ENCODE measurements around the gene NFKBIB. TPM values are rescaled to one million over a fixed set of nuclear protein-coding genes. Genes with fewer than 3 reads are reported as not detected.
A peak's percentile ranks its signal among the peaks of the same experiment; 100 is the strongest.

Gene NFKBIB
- total RNA-seq, 1 donor from 2014 or later, result 6.3 TPM

GRCh38 chr19:38949580-38950367 is 50.0 kb downstream of the NFKBIB start:
- Histone ChIP-seq H3K9me3 (no peaks in the 10 kb centered on the region), H3K36me3 (peaks cover 0 to 19% of the 10 kb centered on the region in 2 donors), H3K4me1 (peaks cover 4 to 6% of the 10 kb centered on the region in 2 donors), H3K4me3 (peak overlapping the region; percentile 30 to 55), H3K27ac (no peak overlapping the region), H3K27me3 (no peaks in the 10 kb centered on the region)
- TF ChIP-seq, protein P1, sequence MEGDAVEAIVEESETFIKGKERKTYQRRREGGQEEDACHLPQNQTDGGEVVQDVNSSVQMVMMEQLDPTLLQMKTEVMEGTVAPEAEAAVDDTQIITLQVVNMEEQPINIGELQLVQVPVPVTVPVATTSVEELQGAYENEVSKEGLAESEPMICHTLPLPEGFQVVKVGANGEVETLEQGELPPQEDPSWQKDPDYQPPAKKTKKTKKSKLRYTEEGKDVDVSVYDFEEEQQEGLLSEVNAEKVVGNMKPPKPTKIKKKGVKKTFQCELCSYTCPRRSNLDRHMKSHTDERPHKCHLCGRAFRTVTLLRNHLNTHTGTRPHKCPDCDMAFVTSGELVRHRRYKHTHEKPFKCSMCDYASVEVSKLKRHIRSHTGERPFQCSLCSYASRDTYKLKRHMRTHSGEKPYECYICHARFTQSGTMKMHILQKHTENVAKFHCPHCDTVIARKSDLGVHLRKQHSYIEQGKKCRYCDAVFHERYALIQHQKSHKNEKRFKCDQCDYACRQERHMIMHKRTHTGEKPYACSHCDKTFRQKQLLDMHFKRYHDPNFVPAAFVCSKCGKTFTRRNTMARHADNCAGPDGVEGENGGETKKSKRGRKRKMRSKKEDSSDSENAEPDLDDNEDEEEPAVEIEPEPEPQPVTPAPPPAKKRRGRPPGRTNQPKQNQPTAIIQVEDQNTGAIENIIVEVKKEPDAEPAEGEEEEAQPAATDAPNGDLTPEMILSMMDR (IDR thresholded peaks at IDR 0.05), result no peak
- peak; percentile 42 to 82 for DNase-seq (ENCODE audit: low spot score in 2 of 2)
- intact Hi-C loops (cut with DNase I), result no loop called here

DNA sequence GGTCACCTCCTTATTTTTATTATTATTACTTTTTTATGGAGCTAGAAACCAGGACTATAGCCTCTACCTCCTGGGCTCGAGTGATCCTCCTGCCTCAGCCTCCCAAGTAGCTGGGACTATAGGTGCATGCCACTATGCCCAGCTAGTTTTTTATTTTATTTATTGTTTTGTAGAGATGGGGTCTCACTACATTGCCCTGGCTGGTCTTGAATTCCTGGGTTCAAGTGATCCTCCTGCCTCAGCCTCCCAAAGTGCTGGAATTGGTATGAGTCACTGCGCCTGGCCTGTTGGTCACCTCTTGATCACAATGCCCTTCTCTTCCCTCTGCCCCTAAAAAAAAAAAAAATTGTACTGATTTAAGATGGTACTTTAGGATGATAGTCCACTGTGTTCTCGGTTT is 51.4 kb downstream of the NFKBIB start:
- H3K9me3 ChIP-seq, result no peaks in the 10 kb centered on the region
- no peak overlapping the region for H3K27ac ChIP-seq
- no peaks in the 10 kb centered on the region for H3K27me3 ChIP-seq
- intact Hi-C loops (cut with DNase I), result no loop called here
- DNase-seq (ENCODE audit: low spot score in 2 of 2), result no peak
- H3K4me1 ChIP-seq, result peaks cover 4 to 6% of the 10 kb centered on the region in 2 donors
- H3K36me3 ChIP-seq, result peaks cover 0 to 11% of the 10 kb centered on the region in 2 donors
- H3K4me3 ChIP-seq, result no peak overlapping the region
- TF ChIP-seq, protein P1 (IDR thresholded peaks at IDR 0.05), result no peak

DNA sequence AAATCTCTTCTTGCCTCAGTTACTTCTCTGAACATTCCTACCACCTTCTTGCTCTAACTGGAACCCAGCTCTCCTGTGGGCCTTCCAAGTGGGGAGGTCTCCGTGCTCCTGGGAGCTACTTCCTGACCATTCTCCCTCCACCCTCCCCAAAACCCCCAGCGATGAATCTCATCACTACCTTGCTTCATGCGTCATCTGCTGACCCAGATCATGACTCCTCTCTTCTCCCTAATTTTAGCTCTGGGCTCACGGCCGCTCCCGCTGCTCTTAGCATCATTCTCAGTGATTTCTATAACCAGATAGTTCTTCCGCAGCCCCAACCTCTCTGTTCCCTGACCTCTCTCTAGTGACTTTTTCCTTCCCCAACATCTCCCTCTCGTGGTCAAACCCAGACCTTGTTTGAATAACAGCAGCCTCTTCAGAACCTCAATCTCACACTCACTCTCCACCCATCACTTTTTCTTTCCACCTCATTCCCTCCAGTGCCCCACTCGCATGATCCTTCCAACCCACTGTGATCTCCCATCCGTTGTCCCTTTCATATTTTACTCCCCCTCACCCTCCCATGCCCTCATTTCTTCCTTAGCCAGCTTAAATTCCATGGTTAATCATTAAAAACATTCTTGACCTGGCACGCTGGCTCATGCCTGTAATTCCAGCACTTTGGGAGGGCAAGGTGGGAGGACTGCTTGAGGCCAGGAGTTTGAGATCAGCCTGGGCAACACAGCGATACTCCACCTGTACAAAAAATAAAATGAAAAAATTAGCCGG is 52.8 kb downstream of the NFKBIB start:
- intact Hi-C loops (cut with DNase I), result no loop called here
- H3K4me1 ChIP-seq, result peaks cover 4 to 6% of the 10 kb centered on the region in 2 donors
- TF ChIP-seq, protein P1 (IDR thresholded peaks at IDR 0.05), result no peak
- H3K4me3 ChIP-seq, result no peak overlapping the region
- peaks cover 0 to 11% of the 10 kb centered on the region in 2 donors for H3K36me3 ChIP-seq
- no peaks in the 10 kb centered on the region for H3K9me3 ChIP-seq
- no peak overlapping the region for H3K27ac ChIP-seq
- no peaks in the 10 kb centered on the region for H3K27me3 ChIP-seq
- DNase-seq (ENCODE audit: low spot score in 2 of 2), result no peak

GRCh38 chr19:38953677-38954076 is 53.9 kb downstream of the NFKBIB start:
- H3K27ac ChIP-seq, result no peak overlapping the region
- H3K4me3 ChIP-seq, result no peak overlapping the region
- no peaks in the 10 kb centered on the region for H3K27me3 ChIP-seq
- H3K9me3 ChIP-seq, result no peaks in the 10 kb centered on the region
- intact Hi-C loops (cut with DNase I), result no loop called here
- H3K36me3 ChIP-seq, result peaks cover 0 to 11% of the 10 kb centered on the region in 2 donors
- DNase-seq (ENCODE audit: low spot score in 2 of 2), result no peak
- H3K4me1 ChIP-seq, result peaks cover 4 to 6% of the 10 kb centered on the region in 2 donors
- TF ChIP-seq, protein P1 (IDR thresholded peaks at IDR 0.05), result no peak

DNA sequence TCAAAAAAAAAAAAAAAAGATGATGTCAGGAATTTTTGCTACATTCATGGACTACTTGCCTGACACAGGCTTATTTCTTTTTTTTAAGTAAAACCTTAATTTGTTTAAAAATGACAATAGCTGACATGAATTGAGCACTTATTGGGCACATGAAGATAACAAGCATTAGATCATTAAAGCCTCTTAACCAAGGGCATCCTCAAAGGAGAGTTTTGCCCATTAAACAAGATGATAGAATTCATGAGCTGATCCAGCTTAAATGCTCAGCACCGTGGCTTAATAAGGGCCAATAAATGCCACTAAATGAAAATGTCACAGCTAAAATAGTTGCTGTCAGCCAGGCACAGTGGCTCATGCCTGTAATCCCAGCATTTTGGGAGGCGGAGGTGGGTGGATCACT is 56.5 kb downstream of the NFKBIB start:
- Histone ChIP-seq H3K36me3 (peaks cover 0 to 11% of the 10 kb centered on the region in 2 donors), H3K4me3 (no peak overlapping the region), H3K27me3 (no peaks in the 10 kb centered on the region), H3K9me3 (no peaks in the 10 kb centered on the region), H3K27ac (no peak overlapping the region), H3K4me1 (no peaks in the 10 kb centered on the region)
- no peak for DNase-seq (ENCODE audit: low spot score in 2 of 2)
- TF ChIP-seq, protein P1 (IDR thresholded peaks at IDR 0.05), result no peak
- intact Hi-C loops (cut with DNase I), result no loop called here

Data from ascending aorta (tissue), 2 donors.